Calu3 (cell line): ENCODE data around the gene CABCOCO1. TPM values are rescaled to one million over a fixed set of nuclear protein-coding genes. Genes with fewer than 3 reads are reported as not detected.

Experiments used
- BruUV-seq: library from RNA; stranded (reverse); fragments of 400-500 nt; replicated peaks from 2 replicates; lab custom pipeline; 2021; lab: Mats Ljungman, UMichigan
- CTCF ChIA-PET: fragments of 300-600 bp; sonication (Branson Sonifier 250); formaldehyde crosslinking; loops from one replicate; lab custom pipeline; 2022; ENCODE audit warnings: antibody characterized with exemption; lab: Charles Lee
- DNase-seq: peaks from one replicate; pipeline ENCODE4 v3.0.0; 2022
- H3K27ac Mint-ChIP-seq: one replicate; pipeline ENCODE4 v1.8.0; 2022; ENCODE audit warnings: mixed read lengths; ENCODE audit not compliant: unreplicated experiment
- H3K27me3 Mint-ChIP-seq: one replicate; pipeline ENCODE4 v1.8.0; 2022; ENCODE audit warnings: mixed read lengths; ENCODE audit not compliant: unreplicated experiment
- H3K36me3 Mint-ChIP-seq: one replicate; pipeline ENCODE4 v1.8.0; 2022; ENCODE audit warnings: mild to moderate bottlenecking, moderate library complexity, mixed read lengths; ENCODE audit not compliant: insufficient read depth, unreplicated experiment
- H3K4me1 Mint-ChIP-seq: one replicate; pipeline ENCODE4 v1.8.0; 2022; ENCODE audit warnings: mild to moderate bottlenecking, low read depth, mixed read lengths; ENCODE audit not compliant: unreplicated experiment
- H3K4me3 Mint-ChIP-seq: one replicate; pipeline ENCODE4 v1.8.0; 2022; ENCODE audit warnings: mild to moderate bottlenecking, low read depth, moderate library complexity, mixed read lengths; ENCODE audit not compliant: unreplicated experiment
- H3K9me3 Mint-ChIP-seq: one replicate; pipeline ENCODE4 v1.8.0; 2022; ENCODE audit warnings: low read depth, mixed read lengths; ENCODE audit not compliant: unreplicated experiment
- intact Hi-C: fragments of 100-400 bp; cut with micrococcal nuclease; formaldehyde crosslinking; loops from one replicate; pipeline ENCODE4 v1.10.0; 2022; ENCODE audit not compliant: unreplicated experiment
- total RNA-seq: library from RNA; stranded (reverse); gene quantifications from 2 replicates; pipeline ENCODE4 v1.2.3, GENCODE V29; 2022
- TF ChIP-seq, protein P1 (sequence below): fragments of 200-600 bp; IDR thresholded peaks from one replicate; pipeline ENCODE4 v1.8.0; 2022; ENCODE audit warnings: antibody characterized with exemption; ENCODE audit not compliant: unreplicated experiment

Gene CABCOCO1
- total RNA-seq, 1 experiment from 2014 or later: not detected

DNA sequence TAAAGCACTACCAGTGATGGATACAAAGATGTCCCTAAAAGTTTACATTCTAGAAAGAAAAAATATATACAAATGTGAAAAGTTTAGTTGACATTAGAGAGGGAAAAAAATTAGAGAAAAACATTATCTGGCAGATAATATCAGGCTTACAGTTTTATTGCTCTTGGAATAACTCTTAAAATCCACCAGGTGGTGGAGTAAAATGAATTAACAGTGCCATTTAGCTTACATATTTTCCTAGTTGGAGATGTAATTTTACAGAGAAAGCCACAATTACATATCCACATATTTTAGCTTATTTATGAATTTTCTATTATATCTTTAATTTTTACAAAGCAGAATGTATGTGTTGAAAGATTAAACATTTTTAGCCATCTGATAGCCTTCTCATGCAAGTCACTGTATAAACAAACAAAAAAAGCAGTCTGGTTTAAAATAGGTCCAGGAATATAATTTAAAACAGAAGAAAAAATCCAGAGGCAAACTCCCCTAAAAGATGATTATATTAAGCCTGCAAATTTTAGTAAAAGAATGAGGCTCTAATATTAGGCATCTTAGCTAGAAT lies 6.5 kb downstream of the CABCOCO1 start:
- no peak overlapping the region for H3K4me3 Mint-ChIP-seq
- no peaks in the 10 kb centered on the region for H3K4me1 Mint-ChIP-seq
- intact Hi-C loops: no loop called here
- no peak overlapping the region for H3K27ac Mint-ChIP-seq
- DNase-seq: no peak
- H3K36me3 Mint-ChIP-seq: no peaks in the 10 kb centered on the region
- no TSS peak for BruUV-seq
- TF ChIP-seq, protein P1, sequence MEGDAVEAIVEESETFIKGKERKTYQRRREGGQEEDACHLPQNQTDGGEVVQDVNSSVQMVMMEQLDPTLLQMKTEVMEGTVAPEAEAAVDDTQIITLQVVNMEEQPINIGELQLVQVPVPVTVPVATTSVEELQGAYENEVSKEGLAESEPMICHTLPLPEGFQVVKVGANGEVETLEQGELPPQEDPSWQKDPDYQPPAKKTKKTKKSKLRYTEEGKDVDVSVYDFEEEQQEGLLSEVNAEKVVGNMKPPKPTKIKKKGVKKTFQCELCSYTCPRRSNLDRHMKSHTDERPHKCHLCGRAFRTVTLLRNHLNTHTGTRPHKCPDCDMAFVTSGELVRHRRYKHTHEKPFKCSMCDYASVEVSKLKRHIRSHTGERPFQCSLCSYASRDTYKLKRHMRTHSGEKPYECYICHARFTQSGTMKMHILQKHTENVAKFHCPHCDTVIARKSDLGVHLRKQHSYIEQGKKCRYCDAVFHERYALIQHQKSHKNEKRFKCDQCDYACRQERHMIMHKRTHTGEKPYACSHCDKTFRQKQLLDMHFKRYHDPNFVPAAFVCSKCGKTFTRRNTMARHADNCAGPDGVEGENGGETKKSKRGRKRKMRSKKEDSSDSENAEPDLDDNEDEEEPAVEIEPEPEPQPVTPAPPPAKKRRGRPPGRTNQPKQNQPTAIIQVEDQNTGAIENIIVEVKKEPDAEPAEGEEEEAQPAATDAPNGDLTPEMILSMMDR: no peak
- H3K27me3 Mint-ChIP-seq: no peaks in the 10 kb centered on the region
- no peaks in the 10 kb centered on the region for H3K9me3 Mint-ChIP-seq
- CTCF ChIA-PET: no interaction called here

DNA sequence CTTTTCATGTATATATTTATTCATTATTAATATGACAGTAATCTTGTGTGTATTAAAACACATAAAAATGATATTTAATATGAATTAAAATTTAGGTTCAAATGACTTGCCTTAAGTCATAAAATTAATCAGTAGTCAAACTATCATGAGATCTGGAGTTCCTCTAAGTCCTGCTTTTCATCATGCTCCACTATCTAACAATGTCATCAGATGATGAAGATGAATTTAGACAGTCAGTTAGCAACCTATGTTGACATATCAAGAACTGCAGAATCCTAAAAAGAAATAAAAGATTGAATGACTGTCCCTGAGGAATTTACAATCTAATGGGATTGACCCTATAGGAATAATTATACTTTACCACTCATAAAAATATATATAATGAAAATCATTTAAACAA lies 7.1 kb downstream of the CABCOCO1 start:
- TF ChIP-seq, protein P1: no peak
- Mint-ChIP-seq H3K27me3 (no peaks in the 10 kb centered on the region), H3K36me3 (no peaks in the 10 kb centered on the region), H3K9me3 (no peaks in the 10 kb centered on the region), H3K4me1 (no peaks in the 10 kb centered on the region), H3K27ac (no peak overlapping the region), H3K4me3 (no peak overlapping the region)
- no TSS peak for BruUV-seq
- no peak for DNase-seq
- CTCF ChIA-PET: no interaction called here
- intact Hi-C loops: no loop called here

DNA sequence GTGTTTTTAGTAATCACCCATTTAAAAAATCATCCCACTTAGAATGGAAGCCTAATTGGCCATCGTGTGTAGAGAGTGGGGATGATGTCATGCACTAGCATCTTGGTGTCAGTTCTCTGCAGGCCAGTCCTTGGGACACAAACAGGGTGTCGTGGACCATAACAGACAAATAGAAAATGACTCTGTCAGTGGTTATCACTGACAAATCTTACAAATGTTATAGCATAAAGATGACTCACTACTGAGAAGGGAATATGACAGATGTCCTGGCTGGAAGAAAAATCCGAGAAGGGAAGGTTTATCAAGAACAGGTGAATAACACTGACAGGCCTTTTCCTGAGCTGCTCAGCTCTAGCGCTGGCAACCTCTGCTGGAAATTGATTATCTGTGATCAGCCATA lies 10.6 kb downstream of the CABCOCO1 start:
- Mint-ChIP-seq H3K4me3 (no peak overlapping the region), H3K27me3 (no peaks in the 10 kb centered on the region), H3K4me1 (no peaks in the 10 kb centered on the region), H3K27ac (no peak overlapping the region), H3K36me3 (no peaks in the 10 kb centered on the region), H3K9me3 (no peaks in the 10 kb centered on the region)
- CTCF ChIA-PET: no interaction called here
- TF ChIP-seq, protein P1: no peak
- BruUV-seq: no TSS peak
- DNase-seq: no peak
- intact Hi-C loops: no loop called here

DNA sequence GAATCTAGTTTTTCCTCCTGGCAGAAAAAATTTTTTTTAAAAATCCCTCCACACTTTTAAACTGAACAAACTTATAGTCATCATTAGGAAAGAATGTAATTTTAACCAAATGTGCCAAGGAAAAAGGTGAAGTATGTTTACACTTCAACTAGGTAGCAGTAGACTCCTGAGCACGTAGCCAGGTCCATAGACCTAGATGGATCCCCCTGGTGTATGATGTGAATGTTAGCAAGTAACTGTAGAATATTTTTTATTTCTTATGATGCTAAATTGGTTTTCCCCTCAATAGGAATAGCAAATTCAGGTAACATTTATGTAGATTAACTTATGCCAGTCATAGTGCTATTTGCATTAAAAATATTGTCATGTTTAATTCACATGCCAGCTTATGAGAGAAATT lies 19.6 kb downstream of the CABCOCO1 start:
- CTCF ChIA-PET: no interaction called here
- no peak for DNase-seq
- no peaks in the 10 kb centered on the region for H3K27me3 Mint-ChIP-seq
- H3K27ac Mint-ChIP-seq: no peak overlapping the region
- TF ChIP-seq, protein P1: no peak
- no peaks in the 10 kb centered on the region for H3K4me1 Mint-ChIP-seq
- no peaks in the 10 kb centered on the region for H3K36me3 Mint-ChIP-seq
- intact Hi-C loops: no loop called here
- no peak overlapping the region for H3K4me3 Mint-ChIP-seq
- BruUV-seq: no TSS peak
- no peaks in the 10 kb centered on the region for H3K9me3 Mint-ChIP-seq
